Mesenchymal stem cell (in vitro differentiated cells and primary cell): ENCODE data around the gene MT1F.

Experiments used
- DNase-seq: peaks from one replicate; pipeline ENCODE4 v3.0.0-alpha.2; 2013
- H2AFZ ChIP-seq: one replicate; pipeline ENCODE4 v1.6.1; 2013; ENCODE audit warnings: low read depth, mild to moderate bottlenecking, control low read depth, inconsistent platforms, low read length, moderate library complexity
- H2AK5ac ChIP-seq: 2 replicates; pipeline ENCODE4 v1.6.1; 2013; ENCODE audit warnings: low read length, moderate library complexity, mild to moderate bottlenecking, inconsistent platforms; ENCODE audit not compliant: severe bottlenecking
- H2BK120ac ChIP-seq: one replicate; pipeline ENCODE4 v1.6.1; 2013; ENCODE audit warnings: low read depth, mild to moderate bottlenecking, inconsistent platforms, low read length, moderate library complexity
- H2BK12ac ChIP-seq, 2 experiments: one replicate each; pipeline ENCODE4 v1.6.1; 2013; ENCODE audit warnings: inconsistent platforms in 2 of 2, low read length in 2 of 2, mild to moderate bottlenecking in 2 of 2, moderate library complexity in 2 of 2, control low read depth in 1 of 2
- H2BK15ac ChIP-seq: one replicate; pipeline ENCODE4 v1.6.1; 2013; ENCODE audit warnings: mild to moderate bottlenecking, low read depth, inconsistent platforms; ENCODE audit not compliant: poor library complexity, severe bottlenecking
- H2BK5ac ChIP-seq: 2 replicates; pipeline ENCODE4 v1.6.1; 2013; ENCODE audit warnings: low read depth, mild to moderate bottlenecking, low read length, control low read depth, inconsistent platforms; ENCODE audit not compliant: poor library complexity, severe bottlenecking
- H3K14ac ChIP-seq, 2 experiments: one replicate each; pipeline ENCODE4 v1.6.1; 2013; ENCODE audit warnings: inconsistent platforms in 2 of 2, low read length in 2 of 2, control low read depth in 1 of 2, mild to moderate bottlenecking in 1 of 2, moderate library complexity in 1 of 2
- H3K18ac ChIP-seq, 2 experiments: one replicate each; pipeline ENCODE4 v1.6.1; 2013; ENCODE audit warnings: inconsistent platforms in 2 of 2, low read length in 2 of 2, control low read depth in 1 of 2, low read depth in 1 of 2, mild to moderate bottlenecking in 1 of 2
- H3K23ac ChIP-seq, 2 experiments: one replicate each; pipeline ENCODE4 v1.6.1; 2013; ENCODE audit warnings: inconsistent platforms in 2 of 2, low read length in 2 of 2, mild to moderate bottlenecking in 2 of 2, moderate library complexity in 2 of 2, control low read depth in 1 of 2
- H3K27ac ChIP-seq: 2 replicates; pipeline ENCODE4 v1.5.1; 2013; ENCODE audit warnings: mild to moderate bottlenecking, moderate library complexity, low read length, control low read depth, inconsistent platforms; ENCODE audit not compliant: poor library complexity, severe bottlenecking
- H3K27me3 ChIP-seq, 2 experiments: 2 replicates each; pipeline versions ENCODE4 v1.6.1 to v1.7.0; 2013; ENCODE audit warnings: low read length in 2 of 2, mild to moderate bottlenecking in 2 of 2, moderate library complexity in 2 of 2, control low read depth in 1 of 2, inconsistent platforms in 1 of 2; ENCODE audit not compliant: control insufficient read depth in 1 of 2, insufficient read depth in 1 of 2
- H3K36me3 ChIP-seq, 2 experiments: 2 replicates each; pipeline versions ENCODE4 v1.6.1 to v1.7.0; 2013; ENCODE audit warnings: low read length in 2 of 2, control low read depth in 1 of 2, inconsistent platforms in 1 of 2, low read depth in 1 of 2, mild to moderate bottlenecking in 1 of 2; ENCODE audit not compliant: insufficient read depth in 2 of 2, control insufficient read depth in 1 of 2
- H3K4ac ChIP-seq, 2 experiments: one replicate each; pipeline ENCODE4 v1.6.1; 2013; ENCODE audit warnings: inconsistent platforms in 2 of 2, low read length in 2 of 2, mild to moderate bottlenecking in 2 of 2, moderate library complexity in 2 of 2, control low read depth in 1 of 2, low read depth in 1 of 2
- H3K4me1 ChIP-seq: 2 replicates; pipeline ENCODE4 v1.6.1; 2013; ENCODE audit warnings: low read depth, low read length, control low read depth; ENCODE audit not compliant: control insufficient read depth, insufficient read depth
- H3K4me2 ChIP-seq: 2 replicates; pipeline ENCODE4 v1.6.1; 2013; ENCODE audit warnings: low read length, mild to moderate bottlenecking, inconsistent platforms; ENCODE audit not compliant: poor library complexity, severe bottlenecking
- H3K4me3 ChIP-seq, 2 experiments: 2 replicates each; pipeline versions ENCODE4 v1.5.1 to v1.7.0; 2013; ENCODE audit warnings: low read length in 2 of 2, mild to moderate bottlenecking in 2 of 2, control low read depth in 1 of 2, low read depth in 1 of 2; ENCODE audit not compliant: insufficient read depth in 1 of 2
- H3K79me1 ChIP-seq: replicated peaks from 2 replicates; pipeline ENCODE4 v1.6.1; 2013; ENCODE audit warnings: mild to moderate bottlenecking, control low read depth, low read length, inconsistent platforms; ENCODE audit not compliant: poor library complexity, severe bottlenecking
- H3K9ac ChIP-seq: 2 replicates; pipeline ENCODE4 v1.7.0; 2013; ENCODE audit warnings: mild to moderate bottlenecking, low read length, moderate library complexity
- H3K9me3 ChIP-seq: 2 replicates; pipeline ENCODE4 v1.7.0; 2013; ENCODE audit warnings: mild to moderate bottlenecking, low read length; ENCODE audit not compliant: control insufficient read depth
- H4K8ac ChIP-seq: one replicate; pipeline ENCODE4 v1.6.1; 2013; ENCODE audit warnings: inconsistent platforms, mild to moderate bottlenecking, low read length, moderate library complexity
- H4K91ac ChIP-seq: one replicate; pipeline ENCODE4 v1.6.1; 2013; ENCODE audit warnings: mild to moderate bottlenecking, low read length, inconsistent platforms
- WGBS: methylation state at CpG from one replicate; pipeline ENCODE4 v1.1.7; 2013; ENCODE audit warnings: mixed read lengths; 5-methylcytosine and 5-hydroxymethylcytosine counted together

The MT1F gene

GRCh38 chr16:56697456-56698155, 39.8 kb downstream of the MT1F start:
- no peak overlapping the region for H3K23ac ChIP-seq
- H2BK5ac ChIP-seq: no peak overlapping the region
- H4K91ac ChIP-seq: no peak overlapping the region
- no peaks in the 10 kb centered on the region for H3K4me1 ChIP-seq
- no peaks in the 10 kb centered on the region for H3K36me3 ChIP-seq
- H3K14ac ChIP-seq: no peak overlapping the region
- H3K4me2 ChIP-seq: no peak overlapping the region
- H2BK15ac ChIP-seq: no peak overlapping the region
- H3K9ac ChIP-seq: no peak overlapping the region
- no peak overlapping the region for H2BK12ac ChIP-seq
- no peak overlapping the region for H3K4me3 ChIP-seq
- no peaks in the 10 kb centered on the region for H3K9me3 ChIP-seq
- H3K79me1 ChIP-seq: no peaks in the 10 kb centered on the region
- H2AFZ ChIP-seq: no peak overlapping the region
- no peak overlapping the region for H4K8ac ChIP-seq
- no peak overlapping the region for H3K18ac ChIP-seq
- H3K27ac ChIP-seq: no peak overlapping the region
- no peaks in the 10 kb centered on the region for H3K27me3 ChIP-seq
- 85% methylated on average over 5 of the region's 5 CpGs for WGBS
- no peak for DNase-seq
- no peak overlapping the region for H2AK5ac ChIP-seq
- H2BK120ac ChIP-seq: no peak overlapping the region
- H3K4ac ChIP-seq: no peak overlapping the region

- no peak overlapping the region for H3K4me3 ChIP-seq
- no peak overlapping the region for H2BK120ac ChIP-seq
- no peak overlapping the region for H3K4me2 ChIP-seq
- no peaks in the 10 kb centered on the region for H3K36me3 ChIP-seq
- no peaks in the 10 kb centered on the region for H3K9me3 ChIP-seq
- no peak overlapping the region for H4K8ac ChIP-seq
- H3K14ac ChIP-seq: no peak overlapping the region
- no CpG with 5 or more reads among the region's 1 CpG for WGBS
- no peak overlapping the region for H2BK5ac ChIP-seq
- no peak overlapping the region for H3K27ac ChIP-seq
- H3K9ac ChIP-seq: no peak overlapping the region
- no peak overlapping the region for H4K91ac ChIP-seq
- H3K23ac ChIP-seq: no peak overlapping the region
- no peak overlapping the region for H2BK12ac ChIP-seq
- H3K4ac ChIP-seq: no peak overlapping the region
- no peak overlapping the region for H2BK15ac ChIP-seq
- no peaks in the 10 kb centered on the region for H3K79me1 ChIP-seq
- DNase-seq: no peak
- no peaks in the 10 kb centered on the region for H3K4me1 ChIP-seq
- H3K18ac ChIP-seq: no peak overlapping the region
- H2AK5ac ChIP-seq: no peak overlapping the region
- H2AFZ ChIP-seq: no peak overlapping the region
- H3K27me3 ChIP-seq: no peaks in the 10 kb centered on the region
These were observed 42.4 kb downstream of the MT1F start for GRCh38 chr16:56700195-56700594.

GRCh38 chr16:56700631-56701030, 42.9 kb downstream of the MT1F start:
- no peak overlapping the region for H3K14ac ChIP-seq
- H4K91ac ChIP-seq: no peak overlapping the region
- no peaks in the 10 kb centered on the region for H3K27me3 ChIP-seq
- H3K4me3 ChIP-seq: no peak overlapping the region
- no peak overlapping the region for H3K4ac ChIP-seq
- WGBS: 86% methylated on average over 1 of the region's 1 CpG
- H3K9me3 ChIP-seq: no peaks in the 10 kb centered on the region
- no peaks in the 10 kb centered on the region for H3K79me1 ChIP-seq
- H2AFZ ChIP-seq: no peak overlapping the region
- H3K23ac ChIP-seq: no peak overlapping the region
- no peak overlapping the region for H3K18ac ChIP-seq
- no peak for DNase-seq
- no peak overlapping the region for H2BK12ac ChIP-seq
- no peak overlapping the region for H4K8ac ChIP-seq
- no peak overlapping the region for H2AK5ac ChIP-seq
- no peaks in the 10 kb centered on the region for H3K36me3 ChIP-seq
- H3K27ac ChIP-seq: no peak overlapping the region
- no peak overlapping the region for H3K9ac ChIP-seq
- H2BK15ac ChIP-seq: no peak overlapping the region
- no peak overlapping the region for H2BK120ac ChIP-seq
- H3K4me1 ChIP-seq: no peaks in the 10 kb centered on the region
- no peak overlapping the region for H3K4me2 ChIP-seq
- H2BK5ac ChIP-seq: no peak overlapping the region

- peak overlapping the region; percentile 41 for H3K9ac ChIP-seq
- peak overlapping the region; percentile 77 for H2BK15ac ChIP-seq
- H2AFZ ChIP-seq: peak overlapping the region; percentile 81
- no peaks in the 10 kb centered on the region for H3K4me1 ChIP-seq
- no peak overlapping the region for H3K23ac ChIP-seq
- peak overlapping the region in 1 of 2 experiments; percentile 43 for H3K18ac ChIP-seq
- no peaks in the 10 kb centered on the region for H3K36me3 ChIP-seq
- no peaks in the 10 kb centered on the region for H3K9me3 ChIP-seq
- no peak overlapping the region for H4K91ac ChIP-seq
- H3K14ac ChIP-seq: no peak overlapping the region
- no peak overlapping the region for H2BK120ac ChIP-seq
- H3K79me1 ChIP-seq: no peaks in the 10 kb centered on the region
- peak overlapping the region; percentile 8 for H4K8ac ChIP-seq
- WGBS: 84% methylated on average over 7 of the region's 7 CpGs
- no peak overlapping the region for H2BK5ac ChIP-seq
- H3K27me3 ChIP-seq: no peaks in the 10 kb centered on the region
- DNase-seq: no peak
- H3K4me3 ChIP-seq: no peak overlapping the region
- H3K4me2 ChIP-seq: no peak overlapping the region
- peak overlapping the region; percentile 20 to 31 for H2BK12ac ChIP-seq
- H3K27ac ChIP-seq: no peak overlapping the region
- H2AK5ac ChIP-seq: no peak overlapping the region
- no peak overlapping the region for H3K4ac ChIP-seq
These were observed 43.8 kb downstream of the MT1F start for GRCh38 chr16:56701534-56701933.
